Osteoblast (primary cell): Measurements from ENCODE around the gene TPSD1. TPM values are rescaled to one million over a fixed set of nuclear protein-coding genes. Genes with fewer than 3 reads are reported as not detected.
"Not testable (repeated sequence)": the region's sequence is repeated elsewhere in the genome, so short reads cannot be mapped to it uniquely, and the experiment has no call there.

Experiments used
- DNase-seq: peaks from one replicate; pipeline ENCODE4 v3.0.0; 2011; ENCODE audit warnings: low spot score, mixed read lengths; ENCODE audit not compliant: insufficient read length; ENCODE audit errors: missing footprints
- H2AFZ ChIP-seq: 2 replicates; pipeline ENCODE4 v1.6.0; 2011; ENCODE audit warnings: mild to moderate bottlenecking, low read length
- H3K27ac ChIP-seq: 2 replicates; pipeline ENCODE4 v1.5.1; 2011; ENCODE audit warnings: mild to moderate bottlenecking, low read depth, low read length, moderate library complexity
- H3K27me3 ChIP-seq: 2 replicates; pipeline ENCODE4 v1.6.0; 2012; ENCODE audit warnings: mild to moderate bottlenecking, control low read depth, inconsistent platforms, low read length, moderate library complexity; ENCODE audit not compliant: insufficient read depth
- H3K36me3 ChIP-seq: 2 replicates; pipeline ENCODE4 v1.5.1; 2011; ENCODE audit warnings: mild to moderate bottlenecking, low read length, control low read depth, moderate library complexity; ENCODE audit not compliant: insufficient read depth
- H3K4me1 ChIP-seq: 2 replicates; pipeline ENCODE4 v1.5.1; 2011; ENCODE audit warnings: mild to moderate bottlenecking, low read length, control low read depth, moderate library complexity; ENCODE audit not compliant: insufficient read depth
- H3K4me2 ChIP-seq: 2 replicates; pipeline ENCODE4 v1.6.0; 2011; ENCODE audit warnings: mild to moderate bottlenecking, low read length; ENCODE audit not compliant: insufficient read depth
- H3K4me3 ChIP-seq: fragments of 200-600 bp; sonication (generic); 3 replicates; pipeline ENCODE4 v1.5.1; 2012; ENCODE audit warnings: mild to moderate bottlenecking, low read length, inconsistent platforms; ENCODE audit not compliant: insufficient read depth
- H3K79me2 ChIP-seq: 2 replicates; pipeline ENCODE4 v1.6.0; 2012; ENCODE audit warnings: mild to moderate bottlenecking, low read length, control low read depth, inconsistent platforms; ENCODE audit not compliant: insufficient read depth
- H3K9me3 ChIP-seq: 2 replicates; pipeline ENCODE4 v1.5.1; 2011; ENCODE audit warnings: low read depth, low read length, control low read depth
- H4K20me1 ChIP-seq: 2 replicates; pipeline ENCODE4 v1.6.0; 2012; ENCODE audit warnings: mild to moderate bottlenecking, low read length, control low read depth; ENCODE audit not compliant: insufficient read depth
- total RNA-seq: library from RNA; depleted of rRNA; stranded (reverse); fragments of >200 nt; gene quantifications from 2 replicates; pipeline ENCODE4 v1.2.3, GENCODE V29; 2012
- TF ChIP-seq, protein P1 (sequence below): IDR thresholded peaks from 2 replicates; pipeline ENCODE4 v1.5.1; 2011; ENCODE audit warnings: mild to moderate bottlenecking, low read depth, low read length, moderate library complexity; ENCODE audit errors: extremely low read depth

The TPSD1 gene
- total RNA-seq, 1 donor: not detected

DNA sequence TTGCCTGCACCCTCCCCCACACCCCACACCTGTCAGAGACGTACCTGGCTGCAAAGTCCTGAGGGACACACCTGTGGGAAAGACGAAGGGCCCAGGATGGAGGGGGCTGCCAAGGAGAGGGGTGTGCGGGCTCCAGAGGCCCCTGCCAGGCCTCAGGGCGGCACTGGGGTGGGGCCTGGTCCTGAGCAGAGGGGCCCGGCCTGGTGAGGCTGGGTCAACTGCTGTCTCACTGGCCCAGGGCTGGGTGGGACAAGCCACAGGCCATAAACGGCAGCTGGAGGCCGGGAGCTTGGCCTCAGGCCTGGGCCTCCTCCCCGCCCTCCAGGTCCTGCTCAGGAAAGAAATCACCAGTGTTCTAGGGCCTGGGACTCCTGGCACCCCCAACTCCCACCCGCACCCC is 31.3 kb upstream of the TPSD1 start:
- Histone ChIP-seq H3K4me1 (no peaks in the 10 kb centered on the region), H3K27me3 (no peaks in the 10 kb centered on the region), H3K4me3 (no peak overlapping the region), H3K79me2 (no peaks in the 10 kb centered on the region), H3K36me3 (no peaks in the 10 kb centered on the region), H4K20me1 (no peaks in the 10 kb centered on the region), H3K4me2 (no peak overlapping the region), H3K27ac (no peak overlapping the region), H2AFZ (no peak overlapping the region), H3K9me3 (no peaks in the 10 kb centered on the region)
- TF ChIP-seq, protein P1, sequence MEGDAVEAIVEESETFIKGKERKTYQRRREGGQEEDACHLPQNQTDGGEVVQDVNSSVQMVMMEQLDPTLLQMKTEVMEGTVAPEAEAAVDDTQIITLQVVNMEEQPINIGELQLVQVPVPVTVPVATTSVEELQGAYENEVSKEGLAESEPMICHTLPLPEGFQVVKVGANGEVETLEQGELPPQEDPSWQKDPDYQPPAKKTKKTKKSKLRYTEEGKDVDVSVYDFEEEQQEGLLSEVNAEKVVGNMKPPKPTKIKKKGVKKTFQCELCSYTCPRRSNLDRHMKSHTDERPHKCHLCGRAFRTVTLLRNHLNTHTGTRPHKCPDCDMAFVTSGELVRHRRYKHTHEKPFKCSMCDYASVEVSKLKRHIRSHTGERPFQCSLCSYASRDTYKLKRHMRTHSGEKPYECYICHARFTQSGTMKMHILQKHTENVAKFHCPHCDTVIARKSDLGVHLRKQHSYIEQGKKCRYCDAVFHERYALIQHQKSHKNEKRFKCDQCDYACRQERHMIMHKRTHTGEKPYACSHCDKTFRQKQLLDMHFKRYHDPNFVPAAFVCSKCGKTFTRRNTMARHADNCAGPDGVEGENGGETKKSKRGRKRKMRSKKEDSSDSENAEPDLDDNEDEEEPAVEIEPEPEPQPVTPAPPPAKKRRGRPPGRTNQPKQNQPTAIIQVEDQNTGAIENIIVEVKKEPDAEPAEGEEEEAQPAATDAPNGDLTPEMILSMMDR: no peak
- no peak for DNase-seq

DNA sequence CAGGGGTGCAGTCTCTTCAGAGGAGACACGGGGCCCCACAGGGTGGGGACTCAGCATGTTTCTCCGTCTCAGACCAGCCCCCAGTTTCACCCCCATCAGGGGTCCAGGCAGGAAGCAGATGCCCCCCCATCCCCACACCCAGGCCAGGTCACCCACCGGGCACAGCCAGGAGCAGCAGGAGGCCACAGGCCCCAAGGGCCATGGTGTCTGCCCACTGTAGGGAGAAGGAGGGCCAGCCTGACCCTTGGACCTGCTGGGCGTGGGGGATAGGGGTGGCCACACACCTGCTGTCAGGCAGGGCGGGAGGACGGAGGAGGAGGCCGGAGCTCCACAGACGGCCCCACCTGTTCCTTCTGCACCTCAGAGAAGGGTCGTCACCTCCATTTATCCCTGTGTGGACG is 30.8 kb upstream of the TPSD1 start, which contains the start of gene TPSG1:
Gene TPSG1, minus strand, starts transcription at position 218 of the 401 bp plus-strand sequence. Its CDS starts 16 bp downstream, at position 202.
- TF ChIP-seq, protein P1: no peak
- Histone ChIP-seq H3K27me3 (no peaks in the 10 kb centered on the region), H2AFZ (no peak within 1 kb of the TSS), H3K4me3 (no peak within 1 kb of the TSS), H3K4me2 (no peak within 1 kb of the TSS), H3K27ac (no peak within 1 kb of the TSS), H3K4me1 (no peaks in the 10 kb centered on the region), H3K9me3 (no peaks in the 10 kb centered on the region), H4K20me1 (no peaks in the 10 kb centered on the region), H3K36me3 (no peaks in the 10 kb centered on the region), H3K79me2 (no peaks in the 10 kb centered on the region)
- DNase-seq: no peak

DNA sequence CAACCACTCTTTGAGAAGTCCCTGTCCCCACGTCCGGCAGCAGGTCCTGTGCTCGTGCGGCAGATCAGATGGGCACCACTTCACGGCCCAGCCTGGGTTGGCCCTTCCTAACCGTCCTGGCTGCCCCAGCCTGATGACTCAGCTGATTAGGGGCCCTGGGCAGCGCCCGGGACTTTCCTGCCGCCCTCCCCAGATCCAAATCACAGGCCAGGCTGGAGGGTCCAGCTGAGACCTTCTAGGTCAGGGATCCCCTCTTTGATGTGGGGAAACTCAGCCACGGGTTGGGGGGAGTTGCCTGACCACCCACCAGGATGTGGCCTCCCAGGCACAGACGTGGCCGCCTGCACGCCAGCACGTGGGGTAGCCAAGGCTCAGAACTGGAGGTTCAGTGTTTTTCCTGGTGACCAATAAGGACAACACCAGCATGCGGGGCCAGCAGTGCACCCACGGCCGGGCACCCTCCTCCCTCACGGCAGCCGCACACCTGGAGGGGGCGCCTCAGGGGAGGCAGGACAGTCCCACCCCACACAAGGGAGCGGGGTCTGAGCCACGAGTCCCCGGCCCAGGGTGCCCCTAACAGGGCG is 30.0 kb upstream of the TPSD1 start:
- H3K4me3 ChIP-seq, H3K36me3 ChIP-seq, H3K27ac ChIP-seq, H3K27me3 ChIP-seq, H3K4me2 ChIP-seq, DNase-seq, H2AFZ ChIP-seq, H3K79me2 ChIP-seq, H3K9me3 ChIP-seq, H4K20me1 ChIP-seq, H3K4me1 ChIP-seq: not testable (repeated sequence)

DNA sequence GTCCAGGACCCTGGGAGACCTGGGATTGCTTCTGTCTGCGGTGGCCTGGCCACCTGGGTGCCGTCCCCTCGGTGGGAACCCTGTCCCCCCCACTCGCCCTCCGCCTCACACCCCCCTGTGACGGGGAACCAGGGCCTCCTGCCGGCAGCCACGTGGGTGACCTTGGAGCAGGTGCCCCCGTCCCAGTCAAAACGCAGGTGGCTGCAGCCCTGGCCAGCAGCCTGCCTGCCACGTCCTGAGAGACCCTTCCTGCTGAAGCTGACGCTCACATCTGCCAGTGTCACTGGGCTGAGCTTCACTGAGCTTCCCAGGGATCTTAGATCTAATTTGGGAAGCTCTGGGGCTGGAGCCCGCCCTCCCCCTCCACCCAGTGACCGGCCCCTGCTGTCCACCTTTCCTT is 29.2 kb upstream of the TPSD1 start:
- not testable (repeated sequence) for H2AFZ ChIP-seq, H3K4me2 ChIP-seq, H3K79me2 ChIP-seq, DNase-seq, H3K4me1 ChIP-seq, H3K4me3 ChIP-seq, H3K9me3 ChIP-seq, H3K36me3 ChIP-seq, H3K27ac ChIP-seq, H3K27me3 ChIP-seq, H4K20me1 ChIP-seq

DNA sequence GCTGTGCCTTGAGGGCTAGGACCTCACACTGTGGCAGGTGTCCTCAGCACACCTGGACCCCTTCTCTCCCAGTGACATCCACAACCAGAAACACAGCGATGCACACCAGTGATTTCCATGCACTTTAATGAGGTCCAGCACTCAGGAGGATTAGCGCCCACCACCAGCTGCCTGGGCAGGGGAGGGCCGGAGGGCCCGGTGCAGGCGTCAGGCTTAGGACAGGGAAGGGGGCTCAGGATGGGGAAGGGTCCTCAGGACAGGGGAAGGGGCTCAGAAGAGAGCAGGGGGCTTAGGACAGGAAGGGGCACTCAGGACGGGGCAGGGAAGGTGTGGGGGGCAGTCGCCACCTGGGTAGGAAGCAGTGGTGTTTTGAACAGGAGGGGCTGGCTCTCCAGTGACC is 27.6 kb upstream of the TPSD1 start:
- not testable (repeated sequence) for H3K4me3 ChIP-seq, H4K20me1 ChIP-seq, DNase-seq, H3K79me2 ChIP-seq, H3K27me3 ChIP-seq, H3K9me3 ChIP-seq, H3K27ac ChIP-seq, H2AFZ ChIP-seq, H3K4me2 ChIP-seq, H3K36me3 ChIP-seq, H3K4me1 ChIP-seq

DNA sequence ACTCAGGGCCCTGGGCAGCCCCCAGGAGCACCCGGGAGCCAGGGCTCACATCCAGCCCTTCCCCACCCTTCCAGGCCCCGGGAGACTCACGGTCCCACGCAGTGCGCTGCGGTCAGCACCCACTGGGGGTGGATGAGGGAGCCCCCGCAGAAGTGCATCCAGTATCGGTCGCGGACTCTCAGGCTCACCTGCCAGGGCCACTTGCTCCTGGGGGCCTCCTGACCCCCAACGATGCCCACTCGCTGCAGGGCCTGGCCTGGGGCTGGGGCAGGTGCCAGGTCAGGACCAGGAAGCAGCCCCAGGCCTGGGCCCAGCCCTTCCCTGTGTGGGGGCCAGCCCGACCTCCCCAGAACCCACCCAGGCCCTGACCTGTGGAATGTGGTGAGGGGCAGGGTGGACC is 26.4 kb upstream of the TPSD1 start:
- not testable (repeated sequence) for H3K9me3 ChIP-seq, H3K27ac ChIP-seq, H3K79me2 ChIP-seq

DNA sequence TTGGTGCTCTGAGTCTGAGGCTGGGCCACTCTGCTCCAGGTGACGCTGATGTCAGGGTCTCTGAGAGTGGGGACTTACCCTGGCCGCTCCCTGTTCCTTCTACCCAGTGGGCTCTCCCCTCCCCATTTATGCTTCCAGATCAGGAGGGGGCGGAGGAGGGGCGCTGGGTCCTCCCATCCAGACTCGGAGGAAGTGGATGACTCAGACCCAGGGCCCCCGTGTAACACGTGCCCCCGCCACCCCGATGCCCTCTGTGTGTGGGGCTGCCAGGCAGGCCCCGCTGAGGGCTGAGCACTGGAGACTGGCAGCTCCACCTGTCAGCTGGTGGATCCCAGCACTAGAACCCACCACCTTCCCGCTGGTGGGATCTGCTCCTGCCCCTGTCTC is 25.8 kb upstream of the TPSD1 start, which contains the start of gene TPSB2:
Gene TPSB2, minus strand, starts transcription at position 101 of the 387 bp plus-strand sequence. CDS start 233 bp downstream, outside the sequence.
- not testable (repeated sequence) for DNase-seq, H3K4me2 ChIP-seq, H3K9me3 ChIP-seq, H4K20me1 ChIP-seq, H3K27me3 ChIP-seq, H3K79me2 ChIP-seq, H3K4me1 ChIP-seq, H3K27ac ChIP-seq, H2AFZ ChIP-seq, H3K4me3 ChIP-seq, H3K36me3 ChIP-seq

More for the DNA sequence above, 26.4 kb upstream of the TPSD1 start:
- DNase-seq, H3K36me3 ChIP-seq, H3K4me2 ChIP-seq, H3K27me3 ChIP-seq, H2AFZ ChIP-seq, H3K4me1 ChIP-seq, H3K4me3 ChIP-seq, H4K20me1 ChIP-seq: not testable (repeated sequence)
